Stimulated activated CD8-positive, alpha-beta memory T cell treated with anti-CD3 and anti-CD28 coated beads, Interleukin-7, amount 100 ng/mL, for 4 hours (primary cell): Measurements from ENCODE around the gene UBE2J2.
"Not testable (repeated sequence)": the region's sequence is repeated elsewhere in the genome, so short reads cannot be mapped to it uniquely, and the experiment has no call there.

Experiments used
- DNase-seq, 2 donors: peaks; one replicate each; pipeline ENCODE4 v3.0.0-alpha.2; 2020; ENCODE audit warnings: low read depth in 2 of 2

Gene UBE2J2

GRCh38 chr1:1273512-1274298 lies at the start of gene UBE2J2:
Gene UBE2J2 (minus strand): TSS chr1:1273854. CDS start chr1:1267992, 5,862 bp downstream.
- DNase-seq: peak; percentile 89 to 93

DNA sequence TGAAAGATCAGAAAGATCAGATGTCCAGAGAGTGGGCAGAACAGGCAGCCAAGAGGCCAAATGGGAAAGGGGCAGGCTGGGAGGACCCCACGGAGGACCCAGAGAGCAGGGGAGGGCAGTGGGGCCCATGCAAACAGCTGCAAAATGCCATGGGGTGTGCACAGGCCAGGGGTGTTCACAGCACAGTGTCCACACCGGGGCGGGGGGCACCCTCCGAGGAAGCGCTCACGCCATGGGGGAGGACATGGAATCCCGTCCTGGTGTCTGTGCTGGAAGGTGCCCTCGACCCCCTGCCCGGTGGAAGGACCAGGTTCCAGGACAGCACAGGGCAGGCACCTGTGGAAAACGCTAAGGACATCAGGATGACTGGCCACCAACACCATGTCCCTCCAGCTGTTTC lies 49.3 kb upstream of the UBE2J2 start:
- no peak for DNase-seq

- DNase-seq: no peak
Measured at GRCh38 chr1:1322418-1322817, 48.8 kb upstream of the UBE2J2 start.

GRCh38 chr1:1321477-1321876 lies 47.8 kb upstream of the UBE2J2 start:
- no peak for DNase-seq

DNA sequence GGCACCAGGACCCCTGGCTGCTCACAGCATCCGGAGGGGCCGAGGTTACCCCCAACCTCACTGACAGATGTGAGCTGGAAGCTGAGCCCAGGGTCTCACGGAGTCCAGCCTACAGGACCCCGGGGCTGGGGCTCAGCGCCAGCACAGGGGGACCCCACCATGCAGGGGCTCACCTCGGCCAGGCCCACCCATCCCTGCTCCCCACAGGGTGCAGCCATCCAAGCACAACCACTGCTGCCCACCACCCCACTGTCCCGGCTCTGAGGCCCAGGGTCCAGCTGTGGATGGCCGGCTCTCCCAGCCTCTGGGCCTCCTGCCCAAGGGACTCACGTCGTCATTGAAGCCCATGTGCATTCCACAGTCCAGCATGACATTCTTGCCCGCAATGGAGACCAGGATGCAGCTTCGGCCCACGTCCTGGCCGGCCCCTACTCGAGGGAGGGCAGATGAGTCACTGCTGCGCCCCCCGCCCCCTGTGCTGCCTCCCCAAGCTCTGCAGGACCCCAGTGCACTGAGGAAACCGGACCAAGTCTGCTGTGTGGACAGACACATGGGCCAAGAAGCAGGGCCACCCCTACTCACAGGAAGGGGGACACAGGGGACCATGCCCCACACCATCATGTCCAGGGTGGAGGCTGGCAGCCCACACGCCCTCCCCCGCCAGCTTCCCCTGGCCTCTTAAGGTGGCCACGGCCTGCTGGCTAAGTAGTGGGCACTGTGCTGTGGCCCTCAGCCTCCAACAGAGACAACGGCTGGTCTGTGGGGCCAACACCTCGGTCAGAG lies 47.2 kb upstream of the UBE2J2 start:
- no peak for DNase-seq

DNA sequence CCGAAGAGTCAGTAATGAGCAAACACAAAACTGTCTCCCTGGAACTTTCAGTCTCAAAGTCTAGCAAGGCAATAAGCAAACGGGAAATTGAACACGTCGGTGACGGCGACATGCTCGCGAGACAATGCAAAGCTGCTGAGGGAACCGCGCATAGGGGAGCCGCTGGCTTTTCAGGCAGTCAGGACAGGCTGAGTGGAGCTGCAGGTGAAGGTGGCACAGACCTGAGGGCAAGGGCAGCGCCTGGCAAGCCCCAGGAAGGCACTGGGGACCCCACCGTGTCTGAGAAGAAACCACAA lies 45.9 kb upstream of the UBE2J2 start:
- no peak for DNase-seq

DNA sequence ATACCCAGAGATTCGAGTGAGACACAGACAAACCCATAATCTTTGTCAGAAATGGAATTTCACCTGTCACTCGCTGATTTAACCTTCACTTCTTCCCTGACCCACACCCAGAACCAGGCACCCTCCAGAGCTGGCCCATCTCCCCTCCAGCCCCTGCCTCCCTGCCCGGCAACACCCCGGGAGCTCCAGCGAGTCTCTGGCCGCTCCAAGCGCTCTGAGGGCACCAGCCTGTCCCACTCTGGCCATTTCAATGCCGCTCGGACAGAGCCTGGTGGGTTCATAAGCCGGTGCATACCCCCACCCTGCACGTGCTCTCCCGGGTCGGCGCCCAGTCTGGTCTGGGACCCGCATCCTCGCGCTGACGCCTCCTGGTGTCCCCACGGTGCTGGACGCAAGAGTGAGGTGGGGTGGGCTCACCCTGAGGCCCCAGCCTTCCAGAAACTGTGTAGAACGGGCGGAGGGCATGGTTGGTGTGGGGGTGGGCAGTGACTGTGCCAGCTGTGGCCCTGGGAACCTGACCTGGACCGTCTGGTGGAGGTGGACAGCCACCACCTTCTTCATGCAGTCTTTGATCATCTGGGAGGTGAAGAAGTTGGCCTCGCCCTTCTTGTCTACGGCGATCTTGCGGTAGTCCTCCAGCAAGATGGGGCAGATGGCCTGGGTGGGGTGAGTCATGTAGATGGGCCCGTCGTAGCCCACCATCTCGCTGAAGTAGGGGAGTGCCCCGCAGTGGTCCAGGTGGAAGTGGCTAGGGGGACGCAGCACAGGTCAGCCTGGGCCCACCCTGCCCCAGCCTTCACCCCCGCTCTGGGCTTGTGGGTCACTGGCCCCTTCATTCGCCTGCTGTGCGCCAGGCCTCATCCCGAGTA lies 45.4 kb upstream of the UBE2J2 start:
- DNase-seq: no peak

DNA sequence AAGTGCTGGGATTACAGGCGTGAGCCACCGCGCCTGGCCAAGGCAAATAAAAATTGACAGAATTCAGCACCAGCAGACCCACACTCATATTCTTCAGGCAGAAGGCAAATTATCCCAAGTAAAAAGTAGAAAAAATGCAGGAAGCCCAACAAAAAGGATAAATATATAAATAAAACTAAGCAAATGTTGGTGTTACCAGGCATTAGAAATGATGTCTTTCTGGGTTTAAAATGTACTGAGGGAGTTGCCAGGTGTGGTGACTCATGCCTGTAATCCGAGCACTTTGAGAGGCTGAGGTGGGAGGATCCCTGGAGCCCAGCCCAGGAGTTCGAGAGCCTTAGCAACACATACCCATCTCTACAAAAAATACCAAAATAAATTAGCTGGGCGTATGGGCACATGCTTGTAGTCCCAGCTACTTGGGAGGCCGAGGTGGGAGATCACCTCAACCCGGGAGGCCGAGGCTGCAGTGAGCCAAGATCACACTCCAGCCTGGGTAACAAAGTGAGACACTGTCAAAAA lies 44.5 kb upstream of the UBE2J2 start:
- no peak for DNase-seq

- DNase-seq: no peak
Measured at GRCh38 chr1:1317420-1317819, 43.8 kb upstream of the UBE2J2 start.

- DNase-seq: not testable (repeated sequence)
Measured at GRCh38 chr1:1316199-1316598, 42.5 kb upstream of the UBE2J2 start.

GRCh38 chr1:1315435-1315954 lies 41.8 kb upstream of the UBE2J2 start:
- DNase-seq: no peak

- DNase-seq: no peak
Measured at GRCh38 chr1:1314678-1315335, 41.2 kb upstream of the UBE2J2 start.

DNA sequence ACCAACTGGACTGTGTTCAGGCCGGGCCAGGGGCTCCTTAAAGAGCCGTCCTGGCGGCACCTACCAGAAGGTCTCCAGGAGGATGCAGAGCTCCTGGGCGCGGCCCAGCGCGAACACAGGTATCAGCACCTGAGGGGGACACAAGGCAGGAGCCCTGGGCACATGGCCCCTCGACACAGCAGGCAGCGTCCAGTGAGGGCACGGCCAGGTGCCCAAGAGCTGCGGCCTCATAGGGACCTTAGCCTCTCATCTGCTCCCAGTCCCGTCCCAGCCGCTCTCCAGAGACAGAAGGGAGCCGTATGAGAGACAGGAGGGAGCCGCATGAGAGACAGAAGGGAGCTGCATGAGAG lies 40.6 kb upstream of the UBE2J2 start:
- DNase-seq: no peak

DNA sequence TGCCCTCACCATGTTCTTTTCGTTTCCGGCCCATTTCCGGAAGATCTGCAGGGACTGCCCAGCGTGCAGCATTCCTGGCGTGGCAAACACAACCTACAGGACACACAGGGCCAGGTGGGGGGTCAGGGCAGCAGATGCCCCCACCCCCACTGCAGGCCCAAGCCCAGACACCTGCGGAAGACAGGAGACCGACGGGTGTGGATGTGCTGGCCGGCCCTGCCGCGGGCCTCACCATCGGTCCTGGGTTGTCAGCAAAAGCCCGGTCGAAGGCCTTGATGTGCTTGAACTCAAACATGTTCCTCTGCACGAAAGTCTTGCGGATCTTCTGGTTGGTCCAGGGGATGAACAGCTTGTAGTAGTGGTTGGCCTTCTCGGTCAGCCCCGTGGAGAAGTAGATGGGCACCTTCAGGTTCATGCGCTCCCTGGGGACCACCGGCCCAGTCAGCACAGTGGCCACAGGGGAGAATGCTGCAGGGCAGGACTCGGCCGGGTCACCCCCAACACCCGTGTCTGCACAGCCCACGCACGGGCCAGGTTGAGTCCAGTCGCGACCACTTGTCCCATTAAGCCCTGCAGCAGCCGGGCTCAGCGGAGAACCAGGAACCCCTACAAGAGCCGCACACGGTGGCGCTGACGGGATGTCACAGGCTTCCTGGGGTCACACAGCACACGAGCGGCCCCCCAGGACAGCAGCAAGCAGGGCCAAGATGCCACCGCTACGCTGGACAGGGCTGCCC lies 40.0 kb upstream of the UBE2J2 start:
- no peak for DNase-seq

GRCh38 chr1:1312450-1313314 lies 39.0 kb upstream of the UBE2J2 start:
- no peak for DNase-seq

DNA sequence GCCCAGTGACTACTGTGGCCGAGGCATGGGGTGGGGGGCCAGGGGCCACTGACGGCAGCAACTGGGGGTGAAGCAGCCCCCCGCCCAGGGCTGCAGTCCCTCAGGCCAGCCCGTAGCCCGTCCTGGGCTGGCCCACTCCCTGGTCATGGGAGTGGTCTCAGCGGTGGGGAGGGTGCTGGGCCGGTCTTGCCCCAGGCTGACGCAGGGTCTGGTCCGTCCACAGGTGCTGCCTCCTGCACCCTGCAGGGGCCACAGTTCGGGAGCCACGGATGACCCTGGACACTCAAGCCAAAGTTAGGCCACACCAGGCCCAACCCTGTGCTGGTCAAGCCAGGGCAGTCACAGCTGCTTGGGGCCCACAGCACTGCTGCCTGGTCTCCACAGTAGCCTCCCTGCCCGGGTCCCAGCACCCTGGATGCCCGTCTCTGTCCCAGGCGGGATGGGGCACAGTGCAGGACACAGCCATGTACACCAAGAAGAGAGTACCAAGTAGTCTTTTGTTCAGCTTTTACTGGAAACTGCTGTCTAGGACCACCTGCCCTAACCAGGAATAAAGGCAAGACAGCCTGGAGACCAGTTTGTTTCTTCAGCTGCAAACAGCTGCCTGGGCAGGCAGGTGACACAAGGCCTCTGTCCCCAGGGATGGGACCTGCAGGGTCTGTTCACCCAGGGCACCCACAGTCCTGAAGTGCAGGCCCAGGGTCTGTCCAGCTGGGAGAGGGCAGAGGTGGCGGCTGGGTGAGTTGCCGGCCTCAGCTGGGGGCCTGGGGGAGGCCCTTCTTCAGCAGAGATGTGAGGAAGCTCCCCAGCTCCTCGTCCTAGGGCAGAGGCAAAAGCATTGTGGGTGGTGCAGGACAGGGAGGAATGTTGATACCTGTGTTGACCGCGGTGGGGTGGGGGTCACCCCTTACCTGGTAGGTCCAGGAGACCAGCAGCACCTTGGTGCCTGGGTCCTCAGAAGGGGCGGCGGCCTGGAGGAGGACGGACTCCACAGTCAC lies 37.8 kb upstream of the UBE2J2 start:
- DNase-seq: no peak

- no peak for DNase-seq
Measured at GRCh38 chr1:1310476-1311053, 36.9 kb upstream of the UBE2J2 start.

- DNase-seq: no peak
Measured at GRCh38 chr1:1310109-1310385, 36.4 kb upstream of the UBE2J2 start.
